SU-DHL-6 (cell line): Measurements from ENCODE around the gene TUBB3.

ENCODE experiments used
- H2AFZ ChIP-seq: fragments of 200-600 bp; sonication (generic); 2 replicates; pipeline ENCODE4 v1.6.1; 2014; ENCODE audit warnings: low read depth, mild to moderate bottlenecking, moderate library complexity, mixed read lengths, antibody characterized with exemption, low read length; ENCODE audit not compliant: severe bottlenecking
- H3F3A ChIP-seq: fragments of 200-600 bp; shearing (Covaris generic); 2 replicates; pipeline ENCODE4 v1.6.0; 2016; ENCODE audit warnings: antibody characterized with exemption, mild to moderate bottlenecking; ENCODE audit not compliant: insufficient read depth
- H3K27ac ChIP-seq: fragments of 200-600 bp; sonication (generic); 2 replicates; pipeline ENCODE4 v1.5.1; 2016; ENCODE audit warnings: low read depth, mild to moderate bottlenecking, low read length, moderate library complexity, mixed read lengths
- H3K27me3 ChIP-seq: fragments of 200-600 bp; sonication (generic), shearing (Covaris generic); 2 replicates; pipeline ENCODE4 v1.6.0; 2014; ENCODE audit warnings: mild to moderate bottlenecking, low read length
- H3K36me3 ChIP-seq: fragments of 200-600 bp; sonication (generic); 2 replicates; pipeline ENCODE4 v1.6.1; 2014; ENCODE audit warnings: mild to moderate bottlenecking, low read length, mixed read lengths
- H3K4me2 ChIP-seq: fragments of 300-600, 200-600 bp; shearing (Covaris generic), sonication (generic); 2 replicates; pipeline ENCODE4 v1.6.0; 2014; ENCODE audit warnings: low read length, low read depth, mild to moderate bottlenecking; ENCODE audit not compliant: poor library complexity, severe bottlenecking
- H3K4me3 ChIP-seq: fragments of 200-600 bp; sonication (generic); 2 replicates; pipeline ENCODE4 v1.5.1; 2014; ENCODE audit warnings: antibody characterized with exemption, low read length, mild to moderate bottlenecking, mixed read lengths; ENCODE audit not compliant: insufficient read depth, poor library complexity, severe bottlenecking
- H3K79me2 ChIP-seq: fragments of 200-600 bp; sonication (generic); 2 replicates; pipeline ENCODE4 v1.6.1; 2014; ENCODE audit warnings: mild to moderate bottlenecking, low read length, moderate library complexity; ENCODE audit not compliant: insufficient read depth
- H3K9ac ChIP-seq: fragments of 200-600 bp; sonication (generic); 2 replicates; pipeline ENCODE4 v1.7.0; 2014; ENCODE audit warnings: mild to moderate bottlenecking, low read length
- H3K9me2 ChIP-seq: fragments of 200-600 bp; sonication (generic); replicated peaks from 2 replicates; pipeline ENCODE4 v1.6.1; 2014; ENCODE audit warnings: low read length; ENCODE audit not compliant: insufficient read depth
- H3K9me3 ChIP-seq: fragments of 200-600 bp; sonication (generic); 2 replicates; pipeline ENCODE4 v1.6.1; 2014; ENCODE audit warnings: low read length, mixed read lengths; ENCODE audit not compliant: insufficient read depth
- H4K20me1 ChIP-seq: fragments of 200-600 bp; sonication (generic); 2 replicates; pipeline ENCODE4 v1.6.1; 2014; ENCODE audit warnings: low read depth, mild to moderate bottlenecking, antibody characterized with exemption, low read length, moderate library complexity, mixed read lengths
- EZH2phosphoT487 ChIP-seq: fragments of 200-600 bp; sonication (generic), shearing (Covaris generic); conservative IDR thresholded peaks from 2 replicates; pipeline ENCODE4 v1.6.1; 2018; ENCODE audit warnings: mild to moderate bottlenecking, antibody characterized with exemption, low read length, moderate library complexity, mixed read lengths
- TF ChIP-seq, protein P1 (sequence below): fragments of 200-600 bp; sonication (generic); IDR thresholded peaks from one replicate; pipeline ENCODE4 v1.5.1; 2017; ENCODE audit warnings: antibody characterized with exemption, mild to moderate bottlenecking, low read length, moderate library complexity; ENCODE audit not compliant: insufficient read depth, poor library complexity, severe bottlenecking

The TUBB3 gene

DNA sequence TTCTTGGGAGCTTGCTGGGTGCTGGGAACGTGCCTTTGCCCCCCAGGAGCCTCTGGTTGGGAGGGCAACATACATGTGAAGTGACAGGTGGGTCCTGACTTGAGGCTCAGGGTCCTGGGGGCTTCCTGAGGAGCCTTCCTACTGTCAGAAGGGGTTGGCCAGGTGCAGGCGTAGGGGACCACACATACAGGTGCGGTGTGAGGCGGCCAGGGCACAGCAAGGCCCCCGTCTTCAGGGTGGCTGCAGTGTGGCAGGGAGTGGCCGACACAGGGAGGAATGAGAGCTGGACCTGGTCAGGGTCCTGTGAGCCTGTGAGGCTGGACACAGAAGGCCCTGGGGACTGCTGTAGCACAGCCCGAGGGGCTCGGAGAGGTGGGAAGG is 39.1 kb upstream of the TUBB3 start:
- peaks cover 35% of the 10 kb centered on the region for H3K79me2 ChIP-seq
- H3K27ac ChIP-seq: no peak overlapping the region
- H3K4me3 ChIP-seq: no peak overlapping the region
- TF ChIP-seq EZH2phosphoT487: no peak
- TF ChIP-seq, protein P1, sequence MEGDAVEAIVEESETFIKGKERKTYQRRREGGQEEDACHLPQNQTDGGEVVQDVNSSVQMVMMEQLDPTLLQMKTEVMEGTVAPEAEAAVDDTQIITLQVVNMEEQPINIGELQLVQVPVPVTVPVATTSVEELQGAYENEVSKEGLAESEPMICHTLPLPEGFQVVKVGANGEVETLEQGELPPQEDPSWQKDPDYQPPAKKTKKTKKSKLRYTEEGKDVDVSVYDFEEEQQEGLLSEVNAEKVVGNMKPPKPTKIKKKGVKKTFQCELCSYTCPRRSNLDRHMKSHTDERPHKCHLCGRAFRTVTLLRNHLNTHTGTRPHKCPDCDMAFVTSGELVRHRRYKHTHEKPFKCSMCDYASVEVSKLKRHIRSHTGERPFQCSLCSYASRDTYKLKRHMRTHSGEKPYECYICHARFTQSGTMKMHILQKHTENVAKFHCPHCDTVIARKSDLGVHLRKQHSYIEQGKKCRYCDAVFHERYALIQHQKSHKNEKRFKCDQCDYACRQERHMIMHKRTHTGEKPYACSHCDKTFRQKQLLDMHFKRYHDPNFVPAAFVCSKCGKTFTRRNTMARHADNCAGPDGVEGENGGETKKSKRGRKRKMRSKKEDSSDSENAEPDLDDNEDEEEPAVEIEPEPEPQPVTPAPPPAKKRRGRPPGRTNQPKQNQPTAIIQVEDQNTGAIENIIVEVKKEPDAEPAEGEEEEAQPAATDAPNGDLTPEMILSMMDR: no peak
- no peak overlapping the region for H3K9ac ChIP-seq
- H2AFZ ChIP-seq: no peak overlapping the region
- H4K20me1 ChIP-seq: no peaks in the 10 kb centered on the region
- H3K36me3 ChIP-seq: peaks cover 14% of the 10 kb centered on the region; the same call in 1 of the 2 replicates
- H3F3A ChIP-seq: no peaks in the 10 kb centered on the region
- H3K9me3 ChIP-seq: no peaks in the 10 kb centered on the region
- no peaks in the 10 kb centered on the region for H3K27me3 ChIP-seq
- no peaks in the 10 kb centered on the region for H3K9me2 ChIP-seq
- no peak overlapping the region for H3K4me2 ChIP-seq

DNA sequence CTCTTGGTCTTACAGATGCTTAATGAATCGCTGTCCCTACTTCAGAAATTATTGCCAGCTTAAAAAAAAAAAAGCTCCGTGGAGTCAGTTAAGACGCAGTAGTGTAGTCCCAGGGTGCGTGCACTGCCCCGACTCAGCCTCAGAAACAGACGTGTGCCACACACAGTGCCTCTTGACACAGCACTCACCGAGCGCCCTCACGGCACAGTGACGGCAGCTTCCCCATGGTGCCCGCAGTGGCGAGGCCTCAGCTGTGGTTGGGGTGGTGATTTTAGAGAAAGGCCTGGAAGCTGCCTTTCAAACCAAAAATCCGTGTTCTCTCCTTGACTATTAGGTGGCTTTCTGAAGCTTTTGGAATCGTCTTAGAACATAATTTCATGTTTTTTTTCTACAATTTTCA is 35.9 kb upstream of the TUBB3 start:
- no peak overlapping the region for H3K4me3 ChIP-seq
- no peaks in the 10 kb centered on the region for H3K9me2 ChIP-seq
- H3K9me3 ChIP-seq: no peaks in the 10 kb centered on the region

DNA sequence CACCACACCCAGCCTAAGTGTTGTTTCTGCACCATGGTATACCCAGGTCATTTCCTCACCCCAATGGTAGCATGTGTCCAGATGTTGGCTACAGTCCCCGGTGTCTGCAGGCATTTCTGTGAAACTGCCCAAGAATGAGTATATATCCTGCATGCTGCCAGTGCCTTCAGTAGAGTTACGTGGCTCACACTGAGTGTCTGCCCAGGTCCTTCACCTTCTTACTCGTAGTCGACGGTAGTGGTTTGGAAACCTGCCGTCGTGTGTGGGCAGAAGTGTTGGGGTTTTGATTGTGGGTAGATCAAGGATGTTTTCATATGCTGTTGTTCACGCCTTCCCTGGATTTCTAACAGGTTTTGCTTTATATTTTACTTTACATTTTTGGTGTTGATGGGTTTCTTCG is 32.9 kb upstream of the TUBB3 start:
- H3K27me3 ChIP-seq: no peaks in the 10 kb centered on the region
- TF ChIP-seq EZH2phosphoT487: no peak
- TF ChIP-seq, protein P1: no peak
- H3K36me3 ChIP-seq: peaks cover 10% of the 10 kb centered on the region; the same call in 1 of the 2 replicates
- H3K9me3 ChIP-seq: no peaks in the 10 kb centered on the region
- no peaks in the 10 kb centered on the region for H4K20me1 ChIP-seq
- H3K9ac ChIP-seq: no peak overlapping the region
- no peak overlapping the region for H2AFZ ChIP-seq
- H3K4me2 ChIP-seq: no peak overlapping the region
- H3K4me3 ChIP-seq: no peak overlapping the region
- H3F3A ChIP-seq: no peaks in the 10 kb centered on the region
- H3K9me2 ChIP-seq: no peaks in the 10 kb centered on the region
- H3K27ac ChIP-seq: no peak overlapping the region
- H3K79me2 ChIP-seq: no peaks in the 10 kb centered on the region

More for the DNA sequence above, 35.9 kb upstream of the TUBB3 start:
- Histone ChIP-seq H3K9ac (no peak overlapping the region), H3K79me2 (peaks cover 10% of the 10 kb centered on the region), H3K4me2 (no peak overlapping the region), H3K36me3 (peaks cover 14% of the 10 kb centered on the region; the same call in 1 of the 2 replicates), H3F3A (no peaks in the 10 kb centered on the region), H4K20me1 (no peaks in the 10 kb centered on the region), H3K27me3 (no peaks in the 10 kb centered on the region), H2AFZ (no peak overlapping the region), H3K27ac (no peak overlapping the region)
- TF ChIP-seq, protein P1: no peak
- no peak for TF ChIP-seq EZH2phosphoT487
